ENCODE data around the gene GSN. TPM values are rescaled to one million over a fixed set of nuclear protein-coding genes. Genes with fewer than 3 reads are reported as not detected.

Gene GSN
- total RNA-seq, 2 experiments from 2014 or later, result 8.0 to 9.6 TPM

- no peak overlapping the region for H3K27ac Mint-ChIP-seq
- no peak for DNase-seq
- no peak overlapping the region for H3K4me3 Mint-ChIP-seq
- POLR2A ChIA-PET, result no interaction called here
- ATAC-seq (ENCODE audit: low read depth), result no peak
- no peaks in the 10 kb centered on the region for H3K27me3 Mint-ChIP-seq
- H3K4me1 Mint-ChIP-seq, result peaks cover 19% of the 10 kb centered on the region
- H3K9me3 Mint-ChIP-seq, result no peaks in the 10 kb centered on the region
- peaks cover 44% of the 10 kb centered on the region for H3K36me3 Mint-ChIP-seq
Observed at GRCh38 chr9:121350036-121350435, 82.1 kb downstream of the GSN start.

- no peak overlapping the region for H3K27ac Mint-ChIP-seq
- POLR2A ChIA-PET, result no interaction called here
- ATAC-seq (ENCODE audit: low read depth) (no peak), DNase-seq (no peak)
- peaks cover 50% of the 10 kb centered on the region for H3K36me3 Mint-ChIP-seq
- no peak overlapping the region for H3K4me3 Mint-ChIP-seq
- H3K4me1 Mint-ChIP-seq, result peaks cover 22% of the 10 kb centered on the region
- no peaks in the 10 kb centered on the region for H3K27me3 Mint-ChIP-seq
- no peaks in the 10 kb centered on the region for H3K9me3 Mint-ChIP-seq
Observed at GRCh38 chr9:121350993-121351561, 83.1 kb downstream of the GSN start.

- DNase-seq (peak; percentile 43), ATAC-seq (ENCODE audit: low read depth) (peak; percentile 97)
- Mint-ChIP-seq H3K27me3 (no peaks in the 10 kb centered on the region), H3K27ac (peak overlapping the region; percentile 77), H3K4me1 (peaks cover 39% of the 10 kb centered on the region), H3K36me3 (peaks cover 43% of the 10 kb centered on the region), H3K9me3 (no peaks in the 10 kb centered on the region), H3K4me3 (peak overlapping the region; percentile 55)
- POLR2A ChIA-PET, result interaction anchor here (2.4 kb wide), 1 partner anchor 16 kb away, joined by 9 read pairs; no protein-coding TSS in a partner anchor
Observed at GRCh38 chr9:121353241-121354061, 85.5 kb downstream of the GSN start.

GRCh38 chr9:121354141-121354540 is 86.2 kb downstream of the GSN start:
- Mint-ChIP-seq H3K4me3 (peak overlapping the region; percentile 55), H3K27me3 (no peaks in the 10 kb centered on the region), H3K36me3 (peaks cover 48% of the 10 kb centered on the region), H3K27ac (peak overlapping the region; percentile 77), H3K4me1 (peaks cover 46% of the 10 kb centered on the region), H3K9me3 (no peaks in the 10 kb centered on the region)
- POLR2A ChIA-PET, result interaction anchor here (2.4 kb wide), 1 partner anchor 15 kb away, joined by 9 read pairs; no protein-coding TSS in a partner anchor
- ATAC-seq (ENCODE audit: low read depth) (peak; percentile 8), DNase-seq (no peak)

GRCh38 chr9:121354762-121355161 is 86.8 kb downstream of the GSN start:
- POLR2A ChIA-PET, result interaction anchor here (2.4 kb wide), 1 partner anchor 14 kb away, joined by 9 read pairs; no protein-coding TSS in a partner anchor
- Mint-ChIP-seq H3K4me3 (no peak overlapping the region), H3K36me3 (peaks cover 44% of the 10 kb centered on the region), H3K27ac (peak overlapping the region; percentile 36), H3K27me3 (no peaks in the 10 kb centered on the region), H3K9me3 (no peaks in the 10 kb centered on the region), H3K4me1 (peaks cover 49% of the 10 kb centered on the region)
- ATAC-seq (ENCODE audit: low read depth) (no peak), DNase-seq (no peak)

GRCh38 chr9:121357011-121357410 is 89.0 kb downstream of the GSN start:
- H3K36me3 Mint-ChIP-seq, result peaks cover 39% of the 10 kb centered on the region
- H3K4me3 Mint-ChIP-seq, result no peak overlapping the region
- H3K27me3 Mint-ChIP-seq, result no peaks in the 10 kb centered on the region
- no peaks in the 10 kb centered on the region for H3K9me3 Mint-ChIP-seq
- DNase-seq (no peak), ATAC-seq (ENCODE audit: low read depth) (no peak)
- POLR2A ChIA-PET, result interaction anchor here (0.7 to 1.1 kb wide), 2 partner anchors 9 to 163 kb away, joined by 3 read pairs; no protein-coding TSS in a partner anchor
- H3K4me1 Mint-ChIP-seq, result peaks cover 51% of the 10 kb centered on the region
- no peak overlapping the region for H3K27ac Mint-ChIP-seq

GRCh38 chr9:121358751-121359150 is 90.8 kb downstream of the GSN start:
- ATAC-seq (ENCODE audit: low read depth) (peak; percentile 28), DNase-seq (no peak)
- Mint-ChIP-seq H3K4me1 (peaks cover 42% of the 10 kb centered on the region), H3K36me3 (peaks cover 25% of the 10 kb centered on the region), H3K27ac (peak overlapping the region; percentile 71), H3K27me3 (no peaks in the 10 kb centered on the region), H3K4me3 (peak overlapping the region; percentile 59), H3K9me3 (no peaks in the 10 kb centered on the region)
- POLR2A ChIA-PET, result interaction anchor here (1.9 kb wide), 1 partner anchor 10 kb away, joined by 8 read pairs; no protein-coding TSS in a partner anchor

GRCh38 chr9:121359351-121360294 is 91.7 kb downstream of the GSN start:
- Mint-ChIP-seq H3K27me3 (no peaks in the 10 kb centered on the region), H3K4me3 (no peak overlapping the region), H3K36me3 (peaks cover 26% of the 10 kb centered on the region), H3K27ac (no peak overlapping the region), H3K9me3 (no peaks in the 10 kb centered on the region), H3K4me1 (peaks cover 42% of the 10 kb centered on the region)
- no peak for ATAC-seq (ENCODE audit: low read depth)
- DNase-seq, result no peak
- POLR2A ChIA-PET, result interaction anchor here (1.9 kb wide), 1 partner anchor 10 kb away, joined by 8 read pairs; no protein-coding TSS in a partner anchor

GRCh38 chr9:121360601-121361374 is 92.8 kb downstream of the GSN start:
- Mint-ChIP-seq H3K36me3 (peaks cover 26% of the 10 kb centered on the region), H3K9me3 (no peaks in the 10 kb centered on the region), H3K4me3 (no peak overlapping the region), H3K27ac (no peak overlapping the region), H3K4me1 (peaks cover 44% of the 10 kb centered on the region), H3K27me3 (no peaks in the 10 kb centered on the region)
- no peak for ATAC-seq (ENCODE audit: low read depth)
- POLR2A ChIA-PET, result no interaction called here
- no peak for DNase-seq

- Mint-ChIP-seq H3K4me1 (peaks cover 34% of the 10 kb centered on the region), H3K27ac (no peak overlapping the region), H3K9me3 (no peaks in the 10 kb centered on the region), H3K36me3 (peaks cover 25% of the 10 kb centered on the region), H3K27me3 (no peaks in the 10 kb centered on the region), H3K4me3 (no peak overlapping the region)
- ATAC-seq (ENCODE audit: low read depth) (no peak), DNase-seq (no peak)
- POLR2A ChIA-PET, result no interaction called here
Observed at GRCh38 chr9:121362813-121363621, 95.1 kb downstream of the GSN start.

GRCh38 chr9:121363622-121363961 is 95.6 kb downstream of the GSN start:
- DNase-seq, result no peak
- H3K27ac Mint-ChIP-seq, result no peak overlapping the region
- H3K36me3 Mint-ChIP-seq, result peaks cover 26% of the 10 kb centered on the region
- POLR2A ChIA-PET, result no interaction called here
- H3K4me3 Mint-ChIP-seq, result no peak overlapping the region
- H3K27me3 Mint-ChIP-seq, result no peaks in the 10 kb centered on the region
- H3K9me3 Mint-ChIP-seq, result no peaks in the 10 kb centered on the region
- ATAC-seq (ENCODE audit: low read depth), result no peak
- peaks cover 33% of the 10 kb centered on the region for H3K4me1 Mint-ChIP-seq

- H3K27me3 Mint-ChIP-seq, result no peaks in the 10 kb centered on the region
- peaks cover 22% of the 10 kb centered on the region for H3K36me3 Mint-ChIP-seq
- ATAC-seq (ENCODE audit: low read depth) (no peak), DNase-seq (no peak)
- H3K27ac Mint-ChIP-seq, result no peak overlapping the region
- H3K4me1 Mint-ChIP-seq, result peaks cover 31% of the 10 kb centered on the region
- POLR2A ChIA-PET, result no interaction called here
- no peak overlapping the region for H3K4me3 Mint-ChIP-seq
- no peaks in the 10 kb centered on the region for H3K9me3 Mint-ChIP-seq
Observed at GRCh38 chr9:121364077-121364476, 96.1 kb downstream of the GSN start.
